ENCODE data around the gene EPHA1. TPM values are rescaled to one million over a fixed set of nuclear protein-coding genes. Genes with fewer than 3 reads are reported as not detected.

Gene EPHA1
- total RNA-seq, 1 donor, result not detected

DNA sequence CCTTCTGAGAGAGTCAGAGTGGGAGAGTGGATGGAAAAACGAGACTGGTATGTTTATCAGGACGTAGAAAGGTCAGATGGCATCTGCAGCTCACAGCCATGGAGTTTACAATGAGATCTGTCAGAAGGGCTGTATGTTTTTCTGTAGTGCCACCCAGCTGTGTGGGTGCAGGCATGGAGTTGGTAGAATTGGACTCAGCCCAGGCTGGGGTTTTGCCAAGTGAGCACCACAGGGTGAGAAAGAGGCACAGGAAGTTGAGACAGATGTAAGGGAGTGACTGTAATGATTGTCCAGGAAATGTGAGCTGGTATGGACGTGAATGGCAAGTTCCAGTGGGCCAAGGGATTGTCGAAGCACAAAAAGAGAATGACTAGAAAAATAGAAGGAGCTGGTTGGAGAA, 36.6 kb downstream of the EPHA1 start:
- no peak for DNase-seq (ENCODE audit: low read depth)
- TF ChIP-seq CTCF (IDR thresholded peaks at IDR 0.05; ENCODE audit: insufficient read depth, low read length), result no peak
- H3K4me3 ChIP-seq (ENCODE audit: low read depth, low read length), result no peak overlapping the region

GRCh38 chr7:143369678-143370651, 38.7 kb downstream of the EPHA1 start:
- TF ChIP-seq CTCF (IDR thresholded peaks at IDR 0.05; ENCODE audit: insufficient read depth, low read length), result no peak
- no peak overlapping the region for H3K4me3 ChIP-seq (ENCODE audit: low read depth, low read length)
- no peak for DNase-seq (ENCODE audit: low read depth)

DNA sequence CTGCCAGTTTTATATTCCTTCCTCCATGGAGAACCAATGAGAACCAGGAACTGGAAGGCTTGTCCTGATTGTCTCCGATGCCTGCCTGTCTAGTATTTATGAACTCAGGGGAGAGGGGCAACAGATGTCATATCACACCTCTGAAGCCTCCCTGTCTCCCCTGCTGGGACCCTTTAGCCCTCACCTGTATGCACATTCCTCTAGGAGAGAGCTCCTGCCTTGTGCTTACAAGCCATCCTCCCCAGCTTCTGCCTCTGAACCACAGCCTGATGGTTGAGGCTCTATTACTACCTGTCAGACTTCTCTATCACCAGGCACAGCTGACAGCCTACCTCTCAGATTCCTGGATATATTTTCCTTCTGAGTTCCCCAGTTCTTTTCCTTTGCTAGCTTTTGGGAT, 40.3 kb downstream of the EPHA1 start:
- H3K4me3 ChIP-seq (ENCODE audit: low read depth, low read length), result no peak overlapping the region
- DNase-seq (ENCODE audit: low read depth), result no peak
- no peak for TF ChIP-seq CTCF (IDR thresholded peaks at IDR 0.05; ENCODE audit: insufficient read depth, low read length)

DNA sequence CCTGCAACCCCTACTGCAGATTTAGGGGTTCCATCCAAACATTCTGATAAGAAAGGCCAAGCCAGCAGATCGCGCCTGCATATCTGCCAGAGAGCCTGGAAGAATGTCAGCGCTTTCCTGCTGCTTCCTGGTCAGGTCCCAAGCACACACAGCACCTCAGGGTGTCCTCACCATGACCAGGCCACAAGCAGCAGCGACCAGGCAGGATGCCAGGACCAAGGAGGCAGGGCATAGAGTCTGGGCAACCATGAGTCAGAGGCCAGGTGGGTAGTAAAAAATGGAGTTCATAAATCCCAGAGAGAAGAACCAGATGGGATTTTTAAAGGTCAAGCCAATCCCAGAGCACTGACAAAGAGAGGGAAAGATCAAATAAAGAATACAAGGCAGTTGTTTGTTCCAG, 40.7 kb downstream of the EPHA1 start:
- DNase-seq (ENCODE audit: low read depth), result no peak
- H3K4me3 ChIP-seq (ENCODE audit: low read depth, low read length), result no peak overlapping the region
- TF ChIP-seq CTCF (IDR thresholded peaks at IDR 0.05; ENCODE audit: insufficient read depth, low read length), result no peak

GRCh38 chr7:143363016-143363937, 45.4 kb downstream of the EPHA1 start:
- peak overlapping the region; percentile 9 for H3K4me3 ChIP-seq (ENCODE audit: low read depth, low read length)
- no peak for TF ChIP-seq CTCF (IDR thresholded peaks at IDR 0.05; ENCODE audit: insufficient read depth, low read length)
- no peak for DNase-seq (ENCODE audit: low read depth)

- peak within 1 kb of the TSS; percentile 67 for H3K4me3 ChIP-seq (ENCODE audit: low read depth, low read length)
- no peak for DNase-seq (ENCODE audit: low read depth)
- no peak for TF ChIP-seq CTCF (IDR thresholded peaks at IDR 0.05; ENCODE audit: insufficient read depth, low read length)
Measured at GRCh38 chr7:143362131-143363015, 46.3 kb downstream of the EPHA1 start, which contains the start of gene FAM131B. Gene FAM131B, minus strand, starts transcription at chr7:143362713. Its CDS starts 110 bp downstream, at chr7:143362603.
